HG03025 (cell line): ENCODE measurements around the gene SLC35A3.
"Not testable (repeated sequence)": the region's sequence is repeated elsewhere in the genome, so short reads cannot be mapped to it uniquely, and the experiment has no call there.

Experiments
- ATAC-seq: cut with Tn5 transposase; IDR thresholded peaks from one replicate; pipeline ENCODE4 v1.9.1; 2021; ENCODE audit warnings: mild to moderate bottlenecking, moderate library complexity; ENCODE audit not compliant: unreplicated experiment, low FRiP score

The SLC35A3 gene

GRCh38 chr1:99970713-99971255, 988 bp downstream of the SLC35A3 start:
- no peak for ATAC-seq

GRCh38 chr1:99972066-99972465, 2.3 kb downstream of the SLC35A3 start:
- not testable (repeated sequence) for ATAC-seq

GRCh38 chr1:99975529-99975928, 5.7 kb downstream of the SLC35A3 start:
- no peak for ATAC-seq

GRCh38 chr1:99977326-99977725, 7.5 kb downstream of the SLC35A3 start:
- ATAC-seq: not testable (repeated sequence)

- no peak for ATAC-seq
Measured at GRCh38 chr1:99978218-99978617, 8.4 kb downstream of the SLC35A3 start.

- ATAC-seq: no peak
Measured at GRCh38 chr1:99979091-99979490, 9.3 kb downstream of the SLC35A3 start.

- no peak for ATAC-seq
Measured at GRCh38 chr1:99980928-99981327, 11.1 kb downstream of the SLC35A3 start.

- ATAC-seq: no peak
Measured at GRCh38 chr1:99986656-99987225, 16.9 kb downstream of the SLC35A3 start.

- ATAC-seq: no peak
Measured at GRCh38 chr1:99988210-99988765, 18.5 kb downstream of the SLC35A3 start.

- no peak for ATAC-seq
Measured at GRCh38 chr1:99992044-99992722, 22.4 kb downstream of the SLC35A3 start.

GRCh38 chr1:99992760-99993467, 23.1 kb downstream of the SLC35A3 start:
- ATAC-seq: peak; percentile 57

- ATAC-seq: no peak
Measured at GRCh38 chr1:99993468-99993845, 23.7 kb downstream of the SLC35A3 start.

- no peak for ATAC-seq
Measured at GRCh38 chr1:99994496-99994895, 24.7 kb downstream of the SLC35A3 start.

GRCh38 chr1:99996951-99997350, 27.2 kb downstream of the SLC35A3 start:
- ATAC-seq: no peak

- ATAC-seq: no peak
Measured at GRCh38 chr1:100001462-100001861, 31.7 kb downstream of the SLC35A3 start.

- no peak for ATAC-seq
Measured at GRCh38 chr1:100005424-100005823, 35.6 kb downstream of the SLC35A3 start.

GRCh38 chr1:100006688-100007087, 36.9 kb downstream of the SLC35A3 start:
- no peak for ATAC-seq

GRCh38 chr1:100009458-100009857, 39.7 kb downstream of the SLC35A3 start:
- ATAC-seq: no peak

GRCh38 chr1:100010804-100011203, 41.0 kb downstream of the SLC35A3 start:
- no peak for ATAC-seq

- no peak for ATAC-seq
Measured at GRCh38 chr1:100019220-100019619, 49.4 kb downstream of the SLC35A3 start.

- ATAC-seq: no peak
Measured at GRCh38 chr1:100023482-100023881, 53.7 kb downstream of the SLC35A3 start.
